A673 (cell line): ENCODE results near the gene PNPLA6. TPM values are rescaled to one million over a fixed set of nuclear protein-coding genes. Genes with fewer than 3 reads are reported as not detected.

Source experiments
- BruUV-seq: library from RNA; stranded (reverse); fragments of 400-500 nt; replicated peaks from 2 replicates; lab custom pipeline; 2021; lab: Mats Ljungman, UMichigan
- CTCF ChIA-PET: fragments of 300-600 bp; sonication (Branson Sonifier 250); formaldehyde crosslinking; loops from one replicate; lab custom pipeline; 2022; ENCODE audit warnings: antibody characterized with exemption; lab: Charles Lee
- POLR2A ChIA-PET: fragments of 300-600 bp; sonication (Branson Sonifier 250); formaldehyde crosslinking; loops from one replicate; lab custom pipeline; 2022; ENCODE audit warnings: antibody characterized with exemption; ENCODE audit not compliant: low non-redundant PET; lab: Charles Lee
- DNase-seq: peaks from one replicate; pipeline ENCODE4 v3.0.0-alpha.2; 2015; ENCODE audit warnings: low spot score
- H3K27ac ChIP-seq: fragments of 200-600 bp; sonication (generic); 2 replicates; pipeline ENCODE4 v1.5.1; 2016; ENCODE audit warnings: mixed run types, low read depth, mild to moderate bottlenecking, mixed read lengths, antibody characterized with exemption, low read length; ENCODE audit not compliant: poor library complexity, severe bottlenecking
- H3K27me3 ChIP-seq: fragments of 200-600 bp; sonication (generic); replicated peaks from 2 replicates; pipeline ENCODE4 v1.6.1; 2017; ENCODE audit warnings: mixed run types, low read depth, mild to moderate bottlenecking, mixed read lengths, antibody characterized with exemption, low read length; ENCODE audit not compliant: insufficient read depth, poor library complexity
- H3K36me3 ChIP-seq: fragments of 200-600 bp; sonication (generic); 2 replicates; pipeline ENCODE4 v1.6.1; 2016; ENCODE audit warnings: mixed run types, mild to moderate bottlenecking, mixed read lengths, antibody characterized with exemption, low read length; ENCODE audit not compliant: insufficient read depth, poor library complexity, severe bottlenecking
- H3K4me1 ChIP-seq: fragments of 200-600 bp; sonication (generic); 2 replicates; pipeline ENCODE4 v1.6.1; 2017; ENCODE audit warnings: mixed run types, mild to moderate bottlenecking, mixed read lengths, antibody characterized with exemption, low read length; ENCODE audit not compliant: insufficient read depth, poor library complexity, severe bottlenecking
- H3K4me3 ChIP-seq: fragments of 200-600 bp; sonication (generic); 2 replicates; pipeline ENCODE4 v1.5.1; 2016; ENCODE audit warnings: low read depth, mixed run types, mild to moderate bottlenecking, mixed read lengths, low read length; ENCODE audit not compliant: poor library complexity, severe bottlenecking
- H3K9me3 ChIP-seq: fragments of 200-600 bp; sonication (generic); 2 replicates; pipeline ENCODE4 v1.6.1; 2016; ENCODE audit warnings: mixed run types, low read depth, mild to moderate bottlenecking, mixed read lengths, antibody characterized with exemption, low read length; ENCODE audit not compliant: poor library complexity, severe bottlenecking
- CTCF ChIP-seq: fragments of 300-800, 200-600 bp; sonication (generic); conservative IDR thresholded peaks from 2 replicates; pipeline ENCODE4 v1.5.1; 2017; ENCODE audit warnings: low read depth, mild to moderate bottlenecking, antibody characterized with exemption, low read length, moderate library complexity, mixed read lengths
- EZH2 ChIP-seq: fragments of 200-600 bp; sonication (generic); IDR thresholded peaks from 2 replicates; pipeline ENCODE4 v1.6.1; 2017; ENCODE audit warnings: borderline replicate concordance, low read depth, mild to moderate bottlenecking, mixed read lengths, antibody characterized with exemption, low read length; ENCODE audit not compliant: poor library complexity, severe bottlenecking
- intact Hi-C: fragments of 100-400 bp; cut with micrococcal nuclease; formaldehyde crosslinking; loops from one replicate; pipeline ENCODE4 v1.10.0; 2022; ENCODE audit not compliant: unreplicated experiment
- total RNA-seq: library from RNA; stranded (reverse); gene quantifications from 2 replicates; pipeline ENCODE4 v1.2.3, GENCODE V29; 2021

The PNPLA6 gene
- total RNA-seq, 1 experiment from 2014 or later = 70.4 TPM

GRCh38 chr19:7561325-7561724, 25.8 kb downstream of the PNPLA6 start:
- no peak for TF ChIP-seq CTCF
- TF ChIP-seq EZH2 = no peak
- H3K36me3 ChIP-seq = peaks cover 4% of the 10 kb centered on the region
- no peak overlapping the region for H3K27ac ChIP-seq
- intact Hi-C loops = no loop called here
- no peaks in the 10 kb centered on the region for H3K4me1 ChIP-seq
- no TSS peak for BruUV-seq
- POLR2A ChIA-PET = no interaction called here
- no peaks in the 10 kb centered on the region for H3K9me3 ChIP-seq
- no peaks in the 10 kb centered on the region for H3K27me3 ChIP-seq
- no peak overlapping the region for H3K4me3 ChIP-seq
- CTCF ChIA-PET = interaction anchor here (0.6 kb wide), 1 partner anchor 228 kb away, joined by 5 read pairs; no protein-coding TSS in a partner anchor
- no peak for DNase-seq

- H3K4me1 ChIP-seq = no peaks in the 10 kb centered on the region
- no peaks in the 10 kb centered on the region for H3K27me3 ChIP-seq
- TF ChIP-seq EZH2 = no peak
- TF ChIP-seq CTCF = no peak
- DNase-seq = no peak
- ChIA-PET POLR2A (no interaction called here), CTCF (no interaction called here)
- H3K27ac ChIP-seq = no peak overlapping the region
- intact Hi-C loops = no loop called here
- BruUV-seq = no TSS peak
- no peak overlapping the region for H3K4me3 ChIP-seq
- H3K9me3 ChIP-seq = no peaks in the 10 kb centered on the region
- peaks cover 4% of the 10 kb centered on the region for H3K36me3 ChIP-seq
Measured at GRCh38 chr19:7562646-7563393, 27.3 kb downstream of the PNPLA6 start.

- H3K4me1 ChIP-seq = no peaks in the 10 kb centered on the region
- BruUV-seq = no TSS peak
- DNase-seq = no peak
- H3K36me3 ChIP-seq = no peaks in the 10 kb centered on the region
- POLR2A ChIA-PET = no interaction called here
- H3K27ac ChIP-seq = no peak overlapping the region
- H3K4me3 ChIP-seq = no peak overlapping the region
- intact Hi-C loops = no loop called here
- CTCF ChIA-PET = interaction anchor here (0.6 to 2.4 kb wide), 2 partner anchors 78 to 116 kb away, joined by 3 to 8 read pairs; partner anchors contain the start of gene TRAPPC5
- H3K27me3 ChIP-seq = no peaks in the 10 kb centered on the region
- TF ChIP-seq EZH2 = no peak
- TF ChIP-seq CTCF = no peak
- H3K9me3 ChIP-seq = no peaks in the 10 kb centered on the region
Measured at GRCh38 chr19:7564866-7565265, 29.3 kb downstream of the PNPLA6 start.
